Activated CD4-positive, alpha-beta memory T cell treated with anti-CD3 and anti-CD28 coated beads for 36 hours (primary cell): ENCODE results near the gene COPZ1. TPM values are rescaled to one million over a fixed set of nuclear protein-coding genes. Genes with fewer than 3 reads are reported as not detected.

Source experiments
- microRNA-seq: library from miRNA; unstranded; fragments of <30 nt; microRNA quantifications from one replicate; pipeline ENCODE4 v1.2.0, GENCODE V29; 2022; ENCODE audit warnings: borderline number of aligned reads, borderline microRNAs expressed, borderline replicate concordance
- total RNA-seq, 2 experiments: library from RNA; stranded (reverse); gene quantifications; one replicate each; pipeline ENCODE4 v1.2.3, GENCODE V29; 2021

Gene COPZ1
- total RNA-seq, 2 experiments from 2014 or later: 99.0 to 110 TPM

Small RNA genes within 50 kb of the gene (microRNA-seq; reads per million reads assigned to microRNA genes)
- gene MIR148B: 118 reads per million, percentile 66 among the genes with 10 or more reads in this experiment

Other genes starting within 250 kb of the COPZ1 start
- gene SMUG1, start 136.1 kb upstream of the COPZ1 start, total RNA-seq: 10 to 100 TPM; 25.3 to 26.4 TPM
- gene CBX5, start 45.0 kb upstream of the COPZ1 start, total RNA-seq: 100 to 1,000 TPM; 132 to 138 TPM
- gene HNRNPA1, start 44.4 kb upstream of the COPZ1 start, total RNA-seq: 1,000 to 10,000 TPM; 2,070 to 2,080 TPM
- not detected for gene NFE2, start 24.1 kb upstream of the COPZ1 start, total RNA-seq
- 1 to 10 TPM; 2.4 to 2.6 TPM for gene GPR84, start 39.4 kb downstream of the COPZ1 start, total RNA-seq
- 1 to 10 TPM; 1.3 TPM for gene ZNF385A, start 59.6 kb downstream of the COPZ1 start, total RNA-seq
- gene ITGA5, start 94.1 kb downstream of the COPZ1 start, total RNA-seq: 10 to 100 TPM; 33.8 to 34.9 TPM
- 10 to 100 TPM; 11.3 to 13.0 TPM for gene GTSF1, start 148.5 kb downstream of the COPZ1 start, total RNA-seq
- gene NCKAP1L, start 172.6 kb downstream of the COPZ1 start, total RNA-seq: 100 to 1,000 TPM; 158 to 160 TPM
- 10 to 100 TPM; 10.4 to 11.1 TPM for gene PDE1B, start 224.5 kb downstream of the COPZ1 start, total RNA-seq